HG02884 (cell line): ENCODE results near the gene GON7.
"Not testable (repeated sequence)": the region's sequence is repeated elsewhere in the genome, so short reads cannot be mapped to it uniquely, and the experiment has no call there.

Experiments used
- ATAC-seq: cut with Tn5 transposase; IDR thresholded peaks from one replicate; pipeline ENCODE4 v1.9.1; 2021; ENCODE audit warnings: mild to moderate bottlenecking, moderate library complexity; ENCODE audit not compliant: unreplicated experiment

Gene GON7, protein sequence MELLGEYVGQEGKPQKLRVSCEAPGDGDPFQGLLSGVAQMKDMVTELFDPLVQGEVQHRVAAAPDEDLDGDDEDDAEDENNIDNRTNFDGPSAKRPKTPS

DNA sequence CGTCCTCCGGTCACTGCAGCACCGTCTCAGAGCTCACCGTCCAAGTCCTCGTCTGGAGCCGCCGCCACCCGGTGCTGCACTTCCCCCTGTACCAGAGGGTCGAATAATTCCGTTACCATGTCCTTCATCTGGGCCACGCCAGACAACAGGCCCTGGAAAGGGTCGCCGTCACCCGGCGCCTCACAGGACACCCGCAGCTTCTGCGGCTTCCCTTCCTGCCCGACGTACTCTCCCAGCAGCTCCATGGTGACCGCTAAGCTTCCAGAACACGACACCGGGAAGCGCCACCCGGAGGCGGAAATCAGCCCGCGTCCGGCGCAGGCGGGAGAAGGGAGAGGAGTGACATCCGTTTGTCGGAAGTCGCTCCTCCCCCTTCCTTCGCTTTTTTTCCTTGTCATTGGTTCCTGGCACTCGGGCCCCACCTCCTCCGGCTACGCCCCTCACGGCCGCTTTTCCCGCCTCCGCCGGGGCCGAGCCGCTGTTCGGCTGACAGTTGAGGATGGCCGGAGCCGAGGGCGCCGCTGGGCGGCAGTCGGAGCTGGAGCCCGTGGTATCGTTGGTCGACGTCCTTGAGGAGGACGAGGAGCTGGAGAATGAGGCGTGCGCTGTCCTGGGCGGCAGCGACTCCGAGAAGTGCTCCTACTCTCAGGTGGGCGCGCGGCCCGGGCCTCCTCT is at the start of gene GON7, which contains the start of gene UBR7:
Gene GON7, minus strand, starts transcription at position 273 of the 675 bp plus-strand sequence. Its CDS starts 28 bp downstream, at position 245.
Gene UBR7, plus strand, starts transcription at position 464 of the 675 bp plus-strand sequence. Its CDS starts 36 bp downstream, at position 500.
- ATAC-seq = peak; percentile 81

DNA sequence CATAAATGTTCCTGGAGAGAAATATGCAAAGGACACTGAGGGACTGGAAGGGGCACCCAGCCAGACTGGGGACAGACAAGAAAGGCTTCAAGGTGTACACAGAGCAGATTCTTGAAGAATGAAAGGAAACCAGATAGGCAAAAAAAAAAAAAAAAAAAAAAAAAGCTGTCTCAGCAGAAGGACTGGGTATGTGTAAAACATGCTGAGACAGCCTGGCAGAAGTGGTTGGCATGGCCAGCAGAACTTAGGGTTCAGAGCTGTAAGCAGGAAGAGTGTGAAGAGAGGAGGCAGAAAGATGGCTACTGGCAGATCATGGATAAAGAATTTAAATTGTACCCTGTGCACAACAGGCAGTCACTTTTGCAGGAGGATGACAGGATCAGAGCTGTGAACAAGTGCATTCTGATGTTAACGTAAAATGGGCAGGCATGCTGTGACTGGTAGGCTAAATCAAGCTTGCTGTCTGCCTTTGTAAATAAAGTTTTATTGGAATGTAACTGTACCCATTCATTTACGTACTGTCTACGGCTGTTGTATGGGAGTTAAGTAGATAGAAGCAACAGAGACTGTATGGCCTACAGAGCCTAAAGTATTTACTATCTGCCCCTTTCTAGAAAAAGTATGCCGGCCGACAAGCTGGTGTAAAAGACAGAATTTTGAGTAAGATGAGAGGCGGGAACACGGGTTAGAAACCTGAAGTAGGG is 42.4 kb upstream of the GON7 start:
- no peak for ATAC-seq

- ATAC-seq = no peak
These were observed 39.7 kb upstream of the GON7 start for GRCh38 chr14:93246534-93246933.

- ATAC-seq = no peak
These were observed 39.0 kb upstream of the GON7 start for GRCh38 chr14:93245764-93246420.

DNA sequence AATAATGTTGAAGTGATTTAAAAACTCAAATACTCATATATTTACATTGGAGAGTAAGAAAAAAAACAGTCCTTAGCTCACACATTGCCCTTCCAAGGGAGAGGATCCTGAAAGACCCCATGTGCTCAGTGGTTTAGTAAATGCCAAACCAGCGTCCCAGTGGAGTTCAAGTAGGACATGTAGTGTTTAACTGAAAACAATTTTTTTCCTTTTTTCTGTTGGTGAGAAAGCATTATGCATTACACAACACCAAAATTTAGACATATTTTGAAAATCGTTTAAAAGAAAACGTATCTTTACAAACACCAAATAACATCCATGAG is 33.8 kb upstream of the GON7 start:
- no peak for ATAC-seq

DNA sequence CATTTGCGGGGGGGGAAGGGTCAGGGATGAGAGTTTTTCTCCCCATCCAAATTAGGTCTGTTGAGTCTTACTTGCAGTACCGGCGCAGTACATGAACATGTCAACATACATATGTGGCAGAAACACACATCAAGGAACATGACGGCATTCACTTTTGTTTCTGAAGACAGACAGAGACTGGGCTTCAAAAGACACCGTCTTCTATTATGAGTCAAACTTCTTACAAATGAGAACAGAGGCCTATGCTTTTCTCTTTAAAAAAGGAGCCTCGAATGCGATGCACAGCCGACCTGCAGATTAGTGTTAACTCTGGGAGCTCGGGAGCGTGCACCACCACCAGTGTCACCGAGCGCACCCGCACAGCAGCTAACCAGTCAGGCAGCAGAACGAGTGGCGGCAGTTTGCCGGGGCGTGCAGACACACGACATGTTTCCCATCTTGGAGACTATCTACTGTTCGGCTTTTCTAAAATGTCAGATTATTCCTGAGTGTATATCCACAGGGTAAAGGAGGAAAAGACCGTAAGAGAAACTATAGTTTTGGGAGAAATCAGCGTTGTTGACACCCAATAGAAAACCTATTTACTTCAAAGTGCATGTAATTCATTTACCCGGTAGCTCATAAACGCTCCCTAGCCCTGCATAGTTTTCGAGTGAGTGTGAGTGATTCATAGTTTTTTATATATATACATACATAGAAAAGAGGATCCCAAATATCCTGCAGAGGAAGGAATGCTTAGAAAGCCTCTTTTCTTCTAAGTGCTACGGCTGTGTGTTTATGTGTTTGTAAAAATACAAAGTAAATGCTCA is 33.2 kb upstream of the GON7 start:
- ATAC-seq = no peak

DNA sequence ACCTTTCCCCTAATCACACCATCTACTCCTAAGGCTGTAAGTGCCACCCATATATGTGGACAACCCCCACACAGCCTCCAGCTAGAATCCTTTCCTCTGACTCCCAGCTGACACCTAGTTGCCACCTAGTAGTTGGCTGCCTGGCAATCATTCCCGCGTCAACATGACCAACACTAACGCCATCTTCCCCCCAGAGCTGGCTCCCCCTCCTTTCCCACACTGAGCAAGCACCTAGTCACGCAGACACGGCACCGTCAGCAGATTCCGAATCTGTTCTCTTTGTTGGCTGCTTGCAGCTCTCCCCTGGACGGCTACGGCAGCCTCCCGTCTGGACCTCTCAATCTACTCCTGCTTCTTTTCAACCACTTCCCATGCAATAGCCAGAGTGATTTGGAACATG is 27.9 kb upstream of the GON7 start:
- no peak for ATAC-seq

DNA sequence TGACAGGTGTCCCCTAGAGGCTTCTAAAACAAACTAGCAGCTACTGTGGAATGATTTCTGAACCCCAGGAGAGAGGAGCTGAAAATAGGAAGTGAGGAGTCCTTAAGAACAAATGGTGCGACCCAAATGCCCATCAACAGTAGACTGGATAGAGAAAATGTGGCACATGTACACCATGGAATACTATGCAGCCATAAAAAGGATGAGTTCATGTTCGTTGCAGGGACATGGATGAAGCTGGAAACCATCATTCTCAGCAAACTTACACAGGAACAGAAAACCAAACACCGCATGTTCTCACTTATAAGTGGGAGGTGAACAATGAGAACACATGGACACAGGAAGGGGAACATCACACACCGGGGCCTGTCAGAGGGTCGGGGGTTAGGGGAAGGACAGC is 26.2 kb upstream of the GON7 start:
- not testable (repeated sequence) for ATAC-seq

GRCh38 chr14:93232159-93232558 is 25.3 kb upstream of the GON7 start:
- no peak for ATAC-seq

GRCh38 chr14:93231129-93231979 is 24.5 kb upstream of the GON7 start:
- no peak for ATAC-seq

DNA sequence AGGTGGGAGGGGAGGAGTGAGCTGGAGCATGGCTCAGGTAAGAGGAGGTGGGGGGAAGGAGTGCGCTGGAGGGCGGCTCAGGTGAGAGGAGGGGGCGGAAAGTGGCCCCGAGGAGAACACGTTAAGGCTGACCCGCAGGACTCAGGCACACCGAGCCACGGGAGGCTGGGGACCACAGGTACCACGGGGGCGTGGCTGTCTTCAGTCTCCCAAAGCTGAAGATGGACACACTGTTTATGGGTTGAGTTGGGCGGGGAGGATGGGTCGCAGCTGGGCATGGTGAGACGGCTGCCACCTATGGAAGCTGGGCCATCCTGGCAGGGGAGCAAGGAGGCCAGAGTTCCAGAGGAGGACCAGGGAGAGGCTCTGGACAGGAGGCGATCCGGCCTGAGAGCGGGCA is 23.7 kb upstream of the GON7 start:
- ATAC-seq = no peak

GRCh38 chr14:93228550-93228949 is 21.7 kb upstream of the GON7 start:
- no peak for ATAC-seq

DNA sequence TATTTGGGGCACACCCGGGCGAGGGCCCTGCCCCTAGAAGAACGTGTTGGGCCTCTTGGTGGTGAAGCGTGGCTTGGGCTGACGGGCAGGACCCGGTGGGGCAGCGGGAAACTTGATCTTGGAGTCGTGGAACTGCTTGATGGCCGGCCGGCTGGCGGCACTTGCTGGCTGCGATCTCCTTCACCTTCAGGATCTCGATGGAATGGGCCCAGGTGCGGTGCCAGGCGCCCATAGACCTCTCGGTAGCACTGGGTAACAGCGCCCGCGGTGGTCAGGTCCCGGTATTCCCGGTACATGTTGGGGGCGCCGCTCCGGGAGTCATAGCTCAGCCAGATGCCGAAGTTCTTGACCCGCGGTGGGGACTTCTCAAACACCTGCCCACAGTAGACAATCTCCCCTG is 16.7 kb upstream of the GON7 start:
- ATAC-seq = no peak

DNA sequence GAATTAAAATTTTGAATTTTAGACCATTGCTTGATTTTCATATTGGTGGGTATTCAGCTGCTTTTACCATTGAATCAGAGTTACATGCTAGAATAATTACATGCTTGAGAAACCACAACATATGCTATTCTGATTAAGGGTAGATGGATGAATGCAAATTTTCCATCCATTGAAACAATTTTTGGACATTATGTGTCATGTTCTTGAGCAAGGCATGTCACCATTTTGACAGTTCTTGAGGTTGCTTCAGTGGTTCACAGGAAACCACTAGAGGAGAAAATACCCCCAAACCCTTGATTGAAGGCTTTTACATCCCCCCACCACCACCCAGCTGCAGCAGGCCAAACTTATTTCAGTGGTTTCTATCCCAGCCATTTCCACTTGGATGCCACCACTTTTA is 13.6 kb upstream of the GON7 start:
- ATAC-seq = no peak

- ATAC-seq = no peak
These were observed 12.3 kb upstream of the GON7 start for GRCh38 chr14:93219103-93219726.

GRCh38 chr14:93214598-93214997 is 7.7 kb upstream of the GON7 start:
- ATAC-seq = no peak

DNA sequence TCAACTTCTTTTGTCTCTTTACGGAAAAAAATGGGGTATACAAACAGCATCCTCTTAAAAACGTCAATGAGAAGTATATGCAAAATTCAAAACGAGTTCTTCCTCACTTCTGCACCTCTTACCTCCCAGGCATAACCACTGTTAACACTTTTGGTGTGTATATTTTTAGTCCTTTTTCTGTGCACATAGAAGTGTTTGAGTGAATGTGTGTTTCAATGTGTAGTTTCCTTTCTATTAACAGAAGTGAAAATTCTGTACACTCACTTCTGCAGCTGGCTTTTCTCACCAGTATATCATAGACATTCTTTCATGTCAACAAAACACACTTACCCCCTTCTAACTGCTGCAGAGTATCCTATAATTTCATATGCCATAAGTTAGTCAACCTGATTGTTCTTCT is 5.6 kb upstream of the GON7 start:
- peak; percentile 45 for ATAC-seq

- peak; percentile 34 for ATAC-seq
These were observed 823 bp upstream of the GON7 start for GRCh38 chr14:93207468-93208308.
